ENCODE measurements around the gene NEK7.

DNA sequence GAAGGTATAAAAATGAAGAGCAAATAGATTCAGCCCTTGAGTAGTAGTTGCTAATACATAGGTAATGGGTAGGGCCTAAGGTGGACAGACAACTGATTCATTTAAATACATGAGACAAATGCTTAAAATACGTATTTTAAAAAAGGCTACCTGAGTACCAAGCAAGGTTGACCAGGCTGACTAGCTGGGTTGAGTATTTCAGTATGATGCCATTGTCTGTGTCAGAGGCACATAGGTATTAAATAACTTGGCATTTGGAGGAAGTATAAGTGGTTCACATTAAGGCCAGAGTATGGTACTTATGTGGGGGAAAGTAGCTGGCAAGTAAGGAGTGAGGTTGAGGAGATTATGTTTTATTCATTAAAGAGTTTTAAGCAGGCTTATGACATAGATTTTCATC is 19.4 kb downstream of the NEK7 start:
- TF ChIP-seq, protein P1, sequence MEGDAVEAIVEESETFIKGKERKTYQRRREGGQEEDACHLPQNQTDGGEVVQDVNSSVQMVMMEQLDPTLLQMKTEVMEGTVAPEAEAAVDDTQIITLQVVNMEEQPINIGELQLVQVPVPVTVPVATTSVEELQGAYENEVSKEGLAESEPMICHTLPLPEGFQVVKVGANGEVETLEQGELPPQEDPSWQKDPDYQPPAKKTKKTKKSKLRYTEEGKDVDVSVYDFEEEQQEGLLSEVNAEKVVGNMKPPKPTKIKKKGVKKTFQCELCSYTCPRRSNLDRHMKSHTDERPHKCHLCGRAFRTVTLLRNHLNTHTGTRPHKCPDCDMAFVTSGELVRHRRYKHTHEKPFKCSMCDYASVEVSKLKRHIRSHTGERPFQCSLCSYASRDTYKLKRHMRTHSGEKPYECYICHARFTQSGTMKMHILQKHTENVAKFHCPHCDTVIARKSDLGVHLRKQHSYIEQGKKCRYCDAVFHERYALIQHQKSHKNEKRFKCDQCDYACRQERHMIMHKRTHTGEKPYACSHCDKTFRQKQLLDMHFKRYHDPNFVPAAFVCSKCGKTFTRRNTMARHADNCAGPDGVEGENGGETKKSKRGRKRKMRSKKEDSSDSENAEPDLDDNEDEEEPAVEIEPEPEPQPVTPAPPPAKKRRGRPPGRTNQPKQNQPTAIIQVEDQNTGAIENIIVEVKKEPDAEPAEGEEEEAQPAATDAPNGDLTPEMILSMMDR (IDR thresholded peaks at IDR 0.05), result no peak
- no peak for TF ChIP-seq POLR2AphosphoS5 (IDR thresholded peaks at IDR 0.05)
- TF ChIP-seq POLR2A (IDR thresholded peaks at IDR 0.05), result no peak
- no peak for TF ChIP-seq EP300 (IDR thresholded peaks at IDR 0.05)

All from sigmoid colon (tissue), 4 donors.